GM12891 (cell line): ENCODE data around the gene FAM241A.

Experiments used
- PAX5 ChIP-seq: IDR thresholded peaks from 2 replicates; pipeline ENCODE4 v1.6.1; 2011; ENCODE audit warnings: low read length, moderate library complexity, mild to moderate bottlenecking; ENCODE audit not compliant: insufficient read depth, severe bottlenecking
- POLR2A ChIP-seq: IDR thresholded peaks from 2 replicates; pipeline ENCODE4 v1.6.1; 2011; ENCODE audit warnings: low read depth, low read length, control low read depth
- POLR2AphosphoS5 ChIP-seq: IDR thresholded peaks from 2 replicates; pipeline ENCODE4 v1.6.1; 2011; ENCODE audit warnings: low read depth, low read length, control low read depth
- POU2F2 ChIP-seq: IDR thresholded peaks from 2 replicates; pipeline ENCODE4 v1.6.1; 2011; ENCODE audit warnings: low read depth, mild to moderate bottlenecking, control low read depth, low read length, moderate library complexity
- TAF1 ChIP-seq: IDR thresholded peaks from 2 replicates; pipeline ENCODE4 v1.6.1; 2011; ENCODE audit warnings: low read depth, low read length, control low read depth

- TF ChIP-seq POLR2A, result no peak
- no peak for TF ChIP-seq POLR2AphosphoS5
- TF ChIP-seq PAX5, result no peak
- TF ChIP-seq TAF1, result no peak
- TF ChIP-seq POU2F2, result no peak
These were observed 35.2 kb upstream of the FAM241A start for GRCh38 chr4:112110059-112110425.
